ENCODE measurements around the gene C8A. TPM values are rescaled to one million over a fixed set of nuclear protein-coding genes. Genes with fewer than 3 reads are reported as not detected.

Gene C8A
- not detected in 2 replicates for total RNA-seq

DNA sequence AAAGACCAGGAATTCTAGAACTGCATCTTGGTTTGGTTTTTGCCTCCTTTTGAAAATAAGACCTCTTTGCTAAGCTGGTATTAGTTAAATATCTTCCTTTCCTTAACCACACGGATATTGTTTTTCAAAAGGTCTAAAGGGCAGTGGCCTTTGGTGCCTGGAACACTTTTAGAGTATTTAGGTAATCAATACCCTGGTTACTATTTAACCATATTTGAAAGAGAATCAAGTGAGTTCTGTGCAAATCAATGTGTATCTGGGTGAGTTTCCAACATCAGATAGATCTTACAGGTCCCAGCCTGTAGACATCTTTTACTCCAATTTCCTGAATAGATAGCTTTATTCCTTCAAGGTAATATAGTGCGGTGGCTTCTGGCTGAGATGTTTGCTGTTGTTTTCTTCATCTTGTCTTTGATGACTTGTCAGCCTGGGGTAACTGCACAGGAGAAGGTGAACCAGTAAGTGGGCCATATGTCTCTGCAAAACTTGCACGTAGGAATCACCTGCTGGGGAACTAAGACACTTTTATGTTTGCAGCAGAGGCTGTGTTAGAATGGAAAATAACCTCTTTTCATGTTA lies at the start of gene C8A:
TSS of gene C8A (plus strand) at position 277 of the 579 bp plus-strand sequence. CDS start at position 382, 105 bp downstream.

GRCh38 chr1:56819387-56819899 lies 35.2 kb upstream of the C8A start, which contains the start of gene FYB2:
FYB2 (minus strand) TSS chr1:56819404; CDS start chr1:56819290, 114 bp downstream.

DNA sequence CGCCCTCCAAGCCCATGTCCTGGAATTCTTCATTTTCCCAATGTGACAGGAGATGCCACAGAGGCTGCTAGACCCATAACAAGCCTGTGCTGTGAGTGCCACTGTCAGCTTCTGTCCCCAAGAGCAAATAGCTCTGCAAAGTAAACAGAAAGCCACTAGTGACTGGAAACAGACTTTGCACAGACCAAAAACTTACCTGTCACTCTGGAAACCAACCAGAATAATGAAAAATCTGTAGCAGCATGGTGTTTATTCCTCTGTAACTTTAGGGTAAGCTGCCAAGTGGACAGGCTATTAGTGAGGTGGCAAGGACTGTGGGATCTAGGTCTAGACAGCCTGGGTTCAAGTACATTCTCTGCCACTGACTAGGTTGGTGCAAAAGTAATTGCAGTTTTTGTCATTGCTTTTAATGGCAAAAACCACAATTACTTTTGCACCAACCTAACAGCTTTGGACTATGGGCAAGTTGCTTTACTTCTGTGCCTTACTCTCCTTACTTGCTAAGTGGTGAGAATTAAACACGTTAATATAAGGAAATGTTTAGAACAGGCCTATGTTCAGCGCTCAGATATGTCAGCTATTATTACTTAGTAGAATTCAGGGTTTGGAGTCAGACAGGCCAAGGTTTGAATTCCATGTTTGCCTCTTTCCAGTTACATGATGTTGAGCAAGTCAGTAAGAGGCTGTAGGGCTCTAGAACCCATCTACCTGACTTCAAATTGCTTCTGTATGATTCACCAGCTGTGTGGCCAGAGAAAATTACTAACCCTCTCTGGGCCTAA lies 111.5 kb downstream of the C8A start, which contains the start of gene C8B:
TSS of gene C8B (minus strand) at position 100 of the 782 bp plus-strand sequence. CDS start at position 33, 67 bp downstream.

Other genes starting within 250 kb of the C8A start
- gene PRKAA2, start 209.5 kb upstream of the C8A start, total RNA-seq = 0.53 and 1.6 TPM in 2 replicates
- 0.08 TPM in 1 of 2 replicates, not detected in the other for gene FYB2, start 35.4 kb upstream of the C8A start, total RNA-seq
- gene C8B, start 111.2 kb downstream of the C8A start, total RNA-seq = not detected in 2 replicates